T-cell (primary cell): ENCODE results near the gene ZMYM3. TPM values are rescaled to one million over a fixed set of nuclear protein-coding genes. Genes with fewer than 3 reads are reported as not detected.

ENCODE experiments used
- ATAC-seq, 4 experiments: fragments of 200-7000 bp in 3 of 4; fragments of 150-1000 bp in 1 of 4; cut with Tn5 transposase; replicated peaks in 1 of 4; 1 replicate in 3 of 4; 2 replicates in 1 of 4; pipeline ENCODE4 v1.10.0; 2021; ENCODE audit warnings: moderate library complexity in 3 of 4, mild to moderate bottlenecking in 2 of 4, moderate number of reproducible peaks in 1 of 4
- CTCF ChIA-PET, 2 donors: fragments of 300-600 bp; sonication (Branson Sonifier 250); formaldehyde crosslinking; loops; one replicate each; lab custom pipeline; 2022; ENCODE audit warnings: antibody characterized with exemption in 2 of 2; lab: Charles Lee
- POLR2A ChIA-PET, 2 donors: fragments of 300-600 bp; sonication (Branson Sonifier 250); formaldehyde crosslinking; loops; one replicate each; lab custom pipeline; 2022; ENCODE audit warnings: antibody characterized with exemption in 2 of 2; lab: Charles Lee
- DNase-seq, 35 experiments: peaks; one replicate each; pipeline versions ENCODE4 v3.0.0 to v3.0.0-alpha.2; 2013 to 2023
- H3K27ac ChIP-seq: one replicate; pipeline ENCODE4 v1.5.1; 2013; ENCODE audit warnings: low read length
- H3K27me3 ChIP-seq, 2 experiments: replicated peaks in 1 of 2; 1 replicate in 1 of 2; 2 replicates in 1 of 2; pipeline versions ENCODE4 v1.6.1 to v1.7.0; 2013; ENCODE audit warnings: low read length in 1 of 2, mixed read lengths in 1 of 2; ENCODE audit not compliant: control insufficient read depth in 2 of 2, insufficient read depth in 2 of 2; ENCODE audit errors: extremely low read depth in 1 of 2
- H3K36me3 ChIP-seq, 2 donors: 1 replicate in 1 of 2; 2 replicates in 1 of 2; pipeline versions ENCODE4 v1.6.1 to v1.7.0; 2013; ENCODE audit warnings: low read length in 1 of 2; ENCODE audit not compliant: control insufficient read depth in 2 of 2, insufficient read depth in 1 of 2; ENCODE audit errors: extremely low read depth in 1 of 2
- H3K4me1 ChIP-seq, 2 experiments: 1 replicate in 1 of 2; 2 replicates in 1 of 2; pipeline versions ENCODE4 v1.6.1 to v1.7.0; 2013; ENCODE audit warnings: low read length in 2 of 2, mixed read lengths in 1 of 2; ENCODE audit not compliant: insufficient read depth in 2 of 2, control insufficient read depth in 1 of 2; ENCODE audit errors: extremely low read depth in 1 of 2
- H3K4me3 ChIP-seq, 2 donors: 1 replicate in 1 of 2; 2 replicates in 1 of 2; pipeline versions ENCODE4 v1.5.1 to v1.7.0; 2013; ENCODE audit warnings: mild to moderate bottlenecking in 2 of 2, low read length in 1 of 2, moderate library complexity in 1 of 2; ENCODE audit not compliant: control insufficient read depth in 1 of 2; ENCODE audit errors: extremely low read depth in 1 of 2
- H3K9me3 ChIP-seq: 2 replicates; pipeline ENCODE4 v1.7.0; 2013
- H3K27ac Mint-ChIP-seq, 2 donors: one replicate each; pipeline ENCODE4 v1.8.0; 2020 to 2021; ENCODE audit warnings: mild to moderate bottlenecking in 2 of 2, mixed read lengths in 2 of 2
- H3K27me3 Mint-ChIP-seq, 2 donors: one replicate each; pipeline ENCODE4 v1.8.0; 2021 to 2022; ENCODE audit warnings: mixed read lengths in 2 of 2
- H3K36me3 Mint-ChIP-seq: one replicate; pipeline ENCODE4 v1.8.0; 2021; ENCODE audit warnings: mixed read lengths
- H3K4me1 Mint-ChIP-seq, 3 donors: one replicate each; pipeline ENCODE4 v1.8.0; 2020 to 2022; ENCODE audit warnings: mixed read lengths in 3 of 3, mild to moderate bottlenecking in 1 of 3
- H3K4me3 Mint-ChIP-seq, 3 donors: one replicate each; pipeline ENCODE4 v1.8.0; 2020 to 2022; ENCODE audit warnings: mild to moderate bottlenecking in 3 of 3, mixed read lengths in 3 of 3, moderate library complexity in 3 of 3
- H3K9me3 Mint-ChIP-seq, 3 donors: one replicate each; pipeline ENCODE4 v1.8.0; 2020 to 2022; ENCODE audit warnings: mixed read lengths in 3 of 3
- WGBS: methylation state at CpG from one replicate; pipeline ENCODE4 v1.1.5; 2013; ENCODE audit warnings: missing lambda C conversion rate; ENCODE audit not compliant: insufficient coverage; 5-methylcytosine and 5-hydroxymethylcytosine counted together
- total RNA-seq, 35 experiments: library from RNA in 6 of 35; stranded (reverse) in 6 of 35; fragments of 120-200 nt in 1 of 35; gene quantifications; one replicate each; pipeline versions ENCODE4 v1.2.1 to v1.2.4 and lab custom pipeline; 2013 to 2026

ZMYM3 gene
- total RNA-seq, 5 donors from 2014 or later (not counting 1 experiment from before 2014, with no cell fraction given) = 23.6 to 32.4 (median 28.7) TPM

GRCh38 chrX:71227370-71228062 is 26.4 kb downstream of the ZMYM3 start:
- ATAC-seq = no peak
- H3K27me3 Mint-ChIP-seq = peaks cover 3 to 31% of the 10 kb centered on the region in 2 donors
- H3K27ac ChIP-seq = no peak overlapping the region

DNA sequence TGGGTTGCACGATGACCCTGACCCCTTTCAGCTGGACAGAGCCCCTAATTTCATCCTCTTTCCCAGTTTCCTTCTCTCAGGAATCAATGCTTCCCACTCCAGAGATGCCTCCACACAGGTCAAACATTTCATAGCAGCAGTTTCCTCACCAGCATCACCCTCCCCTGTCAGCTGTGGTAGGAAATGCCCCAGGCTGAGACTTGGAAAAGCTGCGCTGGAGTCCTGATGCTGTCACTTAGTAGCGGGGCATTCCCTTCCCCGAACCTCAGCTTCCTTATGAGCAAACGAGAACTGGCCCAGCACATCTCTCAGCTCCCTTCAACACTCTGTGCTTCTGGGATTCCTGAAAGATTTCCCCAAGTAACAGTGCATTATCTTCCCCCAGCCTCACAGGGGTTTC is 28.3 kb downstream of the ZMYM3 start:
- Mint-ChIP-seq H3K27ac (no peak overlapping the region), H3K4me3 (no peak overlapping the region), H3K27me3 (peaks cover 3 to 31% of the 10 kb centered on the region in 2 donors), H3K9me3 (no peaks in the 10 kb centered on the region), H3K4me1 (no peaks in the 10 kb centered on the region), H3K36me3 (no peaks in the 10 kb centered on the region)
- 83% methylated on average over 1 of the region's 5 CpGs for WGBS
- Histone ChIP-seq H3K4me3 (no peak overlapping the region), H3K36me3 (no peaks in the 10 kb centered on the region), H3K27ac (no peak overlapping the region), H3K27me3 (peaks cover 0 to 4% of the 10 kb centered on the region in 2 experiments), H3K9me3 (no peaks in the 10 kb centered on the region), H3K4me1 (no peaks in the 10 kb centered on the region)
- DNase-seq = no peak
- ChIA-PET POLR2A (no interaction called here), CTCF (no interaction called here)
- ATAC-seq = no peak

More at GRCh38 chrX:71227370-71228062, 26.4 kb downstream of the ZMYM3 start:
- H3K9me3 Mint-ChIP-seq = no peaks in the 10 kb centered on the region
- Histone ChIP-seq H3K9me3 (no peaks in the 10 kb centered on the region), H3K36me3 (no peaks in the 10 kb centered on the region), H3K4me1 (no peaks in the 10 kb centered on the region), H3K27me3 (peaks cover 0 to 4% of the 10 kb centered on the region in 2 experiments), H3K4me3 (no peak overlapping the region)
- POLR2A ChIA-PET = no interaction called here
- H3K4me3 Mint-ChIP-seq = no peak overlapping the region
- DNase-seq = peak in 1 of 35 experiments; percentile 4
- H3K4me1 Mint-ChIP-seq = no peaks in the 10 kb centered on the region
- CTCF ChIA-PET = no interaction called here
- no peaks in the 10 kb centered on the region for H3K36me3 Mint-ChIP-seq
- H3K27ac Mint-ChIP-seq = no peak overlapping the region
- WGBS = 100% methylated on average over 1 of the region's 5 CpGs

DNA sequence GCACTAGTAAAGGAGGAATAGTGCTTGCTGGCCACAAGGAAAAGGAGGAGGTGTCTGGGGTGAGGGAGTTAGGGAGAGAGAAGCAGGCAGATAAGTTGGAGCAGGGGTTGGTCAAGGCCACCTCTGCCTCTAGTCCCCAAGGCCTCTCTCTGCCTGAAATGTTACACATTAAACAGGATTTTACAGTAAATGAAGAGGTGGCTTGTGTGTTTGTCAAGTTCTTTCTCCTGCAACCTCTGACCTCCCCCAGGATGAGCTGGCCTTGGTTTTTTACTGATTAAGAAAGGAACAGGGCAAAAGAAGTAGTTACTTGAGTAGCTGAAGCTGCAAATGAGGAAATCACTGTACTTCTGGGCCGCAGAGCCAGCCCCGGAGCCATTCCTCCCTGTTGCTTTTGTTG is 28.9 kb downstream of the ZMYM3 start:
- POLR2A ChIA-PET = no interaction called here
- WGBS = no CpG with 5 or more reads among the region's 2 CpGs
- Mint-ChIP-seq H3K27ac (no peak overlapping the region), H3K9me3 (no peaks in the 10 kb centered on the region), H3K4me3 (no peak overlapping the region), H3K27me3 (peaks cover 3 to 31% of the 10 kb centered on the region in 2 donors), H3K36me3 (no peaks in the 10 kb centered on the region), H3K4me1 (no peaks in the 10 kb centered on the region)
- Histone ChIP-seq H3K27me3 (peaks cover 0 to 4% of the 10 kb centered on the region in 2 experiments), H3K9me3 (no peaks in the 10 kb centered on the region), H3K27ac (no peak overlapping the region), H3K36me3 (no peaks in the 10 kb centered on the region), H3K4me3 (no peak overlapping the region), H3K4me1 (no peaks in the 10 kb centered on the region)
- ATAC-seq = no peak
- DNase-seq = no peak
- CTCF ChIA-PET = no interaction called here

GRCh38 chrX:71224098-71224708 is 29.7 kb downstream of the ZMYM3 start:
- Histone ChIP-seq H3K9me3 (no peaks in the 10 kb centered on the region), H3K4me1 (no peaks in the 10 kb centered on the region), H3K4me3 (no peak overlapping the region), H3K27me3 (peaks cover 0 to 4% of the 10 kb centered on the region in 2 experiments), H3K27ac (no peak overlapping the region), H3K36me3 (no peaks in the 10 kb centered on the region)
- Mint-ChIP-seq H3K4me1 (no peaks in the 10 kb centered on the region), H3K27me3 (peaks cover 3 to 31% of the 10 kb centered on the region in 2 donors), H3K4me3 (no peak overlapping the region), H3K9me3 (no peaks in the 10 kb centered on the region), H3K36me3 (no peaks in the 10 kb centered on the region), H3K27ac (no peak overlapping the region)
- ChIA-PET POLR2A (no interaction called here), CTCF (no interaction called here)
- ATAC-seq (no peak), DNase-seq (no peak)
- 89% methylated on average over 14 of the region's 32 CpGs for WGBS

- Histone ChIP-seq H3K9me3 (no peaks in the 10 kb centered on the region), H3K27ac (no peak within 1 kb of the TSS), H3K4me1 (no peaks in the 10 kb centered on the region), H3K4me3 (no peak within 1 kb of the TSS), H3K36me3 (no peaks in the 10 kb centered on the region), H3K27me3 (peaks cover 0 to 4% of the 10 kb centered on the region in 2 experiments)
- Mint-ChIP-seq H3K27me3 (peaks cover 3 to 27% of the 10 kb centered on the region in 2 donors), H3K9me3 (no peaks in the 10 kb centered on the region), H3K4me3 (no peak within 1 kb of the TSS), H3K4me1 (no peaks in the 10 kb centered on the region), H3K27ac (no peak within 1 kb of the TSS), H3K36me3 (no peaks in the 10 kb centered on the region)
- ChIA-PET POLR2A (interaction anchor here in 1 of 2 donors (0.6 kb wide), 1 partner anchor 22 kb away, joined by 3 read pairs; no protein-coding TSS in a partner anchor), CTCF (interaction anchor here in 1 of 2 donors (0.5 kb wide), 1 partner anchor 123 kb away, joined by 4 read pairs; no protein-coding TSS in a partner anchor)
- WGBS = no CpG with 5 or more reads among the region's 18 CpGs
- DNase-seq (no peak), ATAC-seq (no peak)
Measured at GRCh38 chrX:71222929-71223328, 31.0 kb downstream of the ZMYM3 start, which contains the start of gene GJB1. GJB1 (plus strand) TSS chrX:71223224; CDS start chrX:71223708, 484 bp downstream.

- WGBS = 89% methylated on average over 1 of the region's 1 CpG
- ATAC-seq = no peak
Measured at GRCh38 chrX:71221145-71221544, 32.8 kb downstream of the ZMYM3 start.

More at GRCh38 chrX:71221145-71221544, 32.8 kb downstream of the ZMYM3 start:
- ChIA-PET POLR2A (no interaction called here), CTCF (interaction anchor here in 1 of 2 donors (0.6 kb wide), 1 partner anchor 485 kb away, joined by 4 read pairs; no protein-coding TSS in a partner anchor)
- no peaks in the 10 kb centered on the region for H3K4me1 ChIP-seq
- Mint-ChIP-seq H3K9me3 (no peaks in the 10 kb centered on the region), H3K27me3 (peaks cover 3 to 25% of the 10 kb centered on the region in 2 donors), H3K27ac (no peak overlapping the region), H3K4me3 (no peak overlapping the region), H3K36me3 (no peaks in the 10 kb centered on the region), H3K4me1 (peaks cover 3 to 6% (median 4%) of the 10 kb centered on the region in 3 donors)
- no peaks in the 10 kb centered on the region for H3K36me3 ChIP-seq
- no peak for DNase-seq
- no peaks in the 10 kb centered on the region for H3K9me3 ChIP-seq
- peaks cover 0 to 4% of the 10 kb centered on the region in 2 experiments for H3K27me3 ChIP-seq
- H3K4me3 ChIP-seq = no peak overlapping the region
- H3K27ac ChIP-seq = no peak overlapping the region
